BJ (cell line): Measurements from ENCODE around the gene TFB2M. TPM values are rescaled to one million over a fixed set of nuclear protein-coding genes. Genes with fewer than 3 reads are reported as not detected.

ENCODE experiments used
- CTCF ChIA-PET: fragments of 350-600 bp; formaldehyde crosslinking; extraction: SDS; loops from one replicate; lab custom pipeline; 2021; ENCODE audit warnings: antibody characterized with exemption, inconsistent platforms; lab: Yijun Ruan, JAX
- POLR2A ChIA-PET: fragments of 300-600 bp; sonication (Branson Sonifier 250); formaldehyde crosslinking; extraction: SDS; loops from one replicate; lab custom pipeline; 2021; ENCODE audit warnings: antibody characterized with exemption; lab: Charles Lee
- DNase-seq: peaks from one replicate; pipeline ENCODE4 v3.0.0-alpha.2; 2011; ENCODE audit warnings: low read depth
- H3K27me3 ChIP-seq: 2 replicates; pipeline ENCODE4 v1.6.0; 2011; ENCODE audit warnings: low read length; ENCODE audit not compliant: control insufficient read depth, insufficient read depth
- H3K36me3 ChIP-seq: 2 replicates; pipeline ENCODE4 v1.5.1; 2011; ENCODE audit warnings: low read length; ENCODE audit not compliant: control insufficient read depth, insufficient read depth
- H3K4me3 ChIP-seq: 2 replicates; pipeline ENCODE4 v1.5.1; 2011; ENCODE audit warnings: low read depth, mild to moderate bottlenecking, control low read depth, low read length
- CTCF ChIP-seq: IDR thresholded peaks from 2 replicates; pipeline ENCODE4 v1.5.1; 2011; ENCODE audit warnings: low read depth, mild to moderate bottlenecking, control low read depth, inconsistent platforms, low read length, moderate library complexity; ENCODE audit not compliant: insufficient read depth
- polyA plus RNA-seq: library from polyadenylated mRNA; depleted of rRNA; stranded (reverse); fragments of >200 nt; gene quantifications from 2 replicates; pipeline ENCODE4 v1.2.3, GENCODE V29; 2011

The TFB2M gene
- polyA plus RNA-seq, 1 experiment: 10.9 TPM

- no peak for TF ChIP-seq CTCF
- POLR2A ChIA-PET: no interaction called here
- Histone ChIP-seq H3K36me3 (peaks cover 9% of the 10 kb centered on the region), H3K27me3 (no peaks in the 10 kb centered on the region), H3K4me3 (no peak overlapping the region)
- DNase-seq: no peak
- CTCF ChIA-PET: interaction anchor here (1.2 to 1.5 kb wide), 4 partner anchors 13 to 139 kb away, joined by 3 to 5 read pairs (median 4); no protein-coding TSS in a partner anchor
Observed at GRCh38 chr1:246544001-246544400, 22.1 kb downstream of the TFB2M start.

DNA sequence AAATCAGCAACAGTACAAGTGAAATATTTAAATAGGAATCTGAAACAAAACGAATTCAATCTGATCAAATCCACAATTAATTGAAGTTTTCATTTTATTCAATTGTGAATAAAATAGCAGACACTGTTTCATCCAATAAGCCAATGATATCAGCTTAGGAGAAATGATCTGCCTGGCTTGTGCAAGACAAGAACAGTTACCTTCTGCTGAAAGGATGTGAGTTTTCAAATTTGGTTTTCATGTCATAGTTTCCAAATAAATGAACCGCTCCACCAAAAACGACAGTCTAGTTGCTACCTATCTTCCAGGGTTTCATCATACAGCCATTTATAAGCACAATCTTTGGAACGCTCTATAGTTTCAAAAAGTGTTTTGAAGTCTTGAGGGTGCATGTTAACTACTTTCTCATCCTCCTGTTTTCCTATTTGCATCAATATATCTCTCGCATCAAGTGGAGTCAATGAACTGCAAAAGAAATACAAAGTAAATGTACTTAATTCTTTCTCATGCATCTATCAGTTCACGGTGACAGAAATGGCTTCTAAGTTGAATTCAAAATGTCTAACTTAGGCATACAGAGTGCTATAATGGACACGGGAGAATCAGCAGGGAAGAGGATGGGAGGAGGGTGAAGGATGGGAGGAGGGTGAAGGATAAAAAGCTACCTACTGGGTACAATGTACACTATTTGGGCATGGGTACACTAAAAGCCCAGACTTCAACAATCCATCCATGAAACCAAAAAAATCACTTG, 25.1 kb downstream of the TFB2M start:
- H3K27me3 ChIP-seq: no peaks in the 10 kb centered on the region
- CTCF ChIA-PET: interaction anchor here (1.1 to 2.3 kb wide), 2 partner anchors 9 to 18 kb away, joined by 4 to 7 read pairs; no protein-coding TSS in a partner anchor
- H3K36me3 ChIP-seq: peaks cover 9% of the 10 kb centered on the region
- no peak overlapping the region for H3K4me3 ChIP-seq
- DNase-seq: no peak
- POLR2A ChIA-PET: no interaction called here
- no peak for TF ChIP-seq CTCF

DNA sequence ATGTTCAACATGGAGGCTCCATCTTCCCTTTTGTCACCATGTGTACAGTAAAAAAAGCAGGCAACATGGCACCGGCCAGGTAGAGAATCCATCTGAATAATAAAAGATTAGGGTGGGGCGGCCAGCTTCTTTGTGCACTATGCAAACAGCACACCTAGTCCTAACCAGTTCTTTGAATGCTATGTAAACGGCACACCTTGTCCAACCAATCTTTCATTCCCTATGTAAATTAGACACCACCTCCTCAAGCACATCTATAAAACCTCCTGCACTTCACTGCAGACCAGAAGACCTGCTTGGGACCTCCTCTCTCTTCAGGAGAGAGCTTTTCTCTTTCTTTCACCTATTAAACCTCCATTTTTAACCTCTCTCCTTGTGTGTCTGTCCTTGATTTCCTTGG, 28.2 kb downstream of the TFB2M start:
- no peak for DNase-seq
- ChIA-PET CTCF (interaction anchor here (0.7 kb wide), 1 partner anchor 26 kb away, joined by 3 read pairs; no protein-coding TSS in a partner anchor), POLR2A (no interaction called here)
- no peak for TF ChIP-seq CTCF
- Histone ChIP-seq H3K36me3 (peaks cover 2% of the 10 kb centered on the region; the same call in 1 of the 2 replicates), H3K4me3 (no peak overlapping the region), H3K27me3 (no peaks in the 10 kb centered on the region; the same call in 1 of the 2 replicates)

GRCh38 chr1:246537441-246537840, 28.6 kb downstream of the TFB2M start:
- no peak for DNase-seq
- Histone ChIP-seq H3K4me3 (no peak overlapping the region), H3K27me3 (no peaks in the 10 kb centered on the region; the same call in 1 of the 2 replicates), H3K36me3 (0 out of 2 replicates have a peak, but pooled peaks cover 1% of the 10 kb centered on the region)
- CTCF ChIA-PET: interaction anchor here (0.7 kb wide), 1 partner anchor 26 kb away, joined by 3 read pairs; no protein-coding TSS in a partner anchor
- TF ChIP-seq CTCF: no peak
- POLR2A ChIA-PET: no interaction called here

- no peak for TF ChIP-seq CTCF
- ChIA-PET POLR2A (no interaction called here), CTCF (interaction anchor here (1.2 to 1.3 kb wide), 2 partner anchors 9 to 42 kb away, joined by 3 read pairs; no protein-coding TSS in a partner anchor)
- Histone ChIP-seq H3K4me3 (no peak overlapping the region), H3K36me3 (no peaks in the 10 kb centered on the region), H3K27me3 (no peaks in the 10 kb centered on the region; the same call in 1 of the 2 replicates)
- DNase-seq: no peak
Observed at GRCh38 chr1:246534114-246534513, 31.9 kb downstream of the TFB2M start.
